Neural cell (in vitro differentiated cells): ENCODE results near the gene EMC10.

ENCODE experiments used
- REST ChIP-seq: IDR thresholded peaks from 2 replicates; pipeline ENCODE4 v1.6.1; 2012; ENCODE audit warnings: borderline replicate concordance
- TF ChIP-seq, protein P1 (sequence below): fragments of 450-650 bp; IDR thresholded peaks from 2 replicates; pipeline ENCODE4 v1.5.1; 2014; ENCODE audit warnings: antibody characterized with exemption, mild to moderate bottlenecking, moderate library complexity; ENCODE audit not compliant: poor library complexity, severe bottlenecking

DNA sequence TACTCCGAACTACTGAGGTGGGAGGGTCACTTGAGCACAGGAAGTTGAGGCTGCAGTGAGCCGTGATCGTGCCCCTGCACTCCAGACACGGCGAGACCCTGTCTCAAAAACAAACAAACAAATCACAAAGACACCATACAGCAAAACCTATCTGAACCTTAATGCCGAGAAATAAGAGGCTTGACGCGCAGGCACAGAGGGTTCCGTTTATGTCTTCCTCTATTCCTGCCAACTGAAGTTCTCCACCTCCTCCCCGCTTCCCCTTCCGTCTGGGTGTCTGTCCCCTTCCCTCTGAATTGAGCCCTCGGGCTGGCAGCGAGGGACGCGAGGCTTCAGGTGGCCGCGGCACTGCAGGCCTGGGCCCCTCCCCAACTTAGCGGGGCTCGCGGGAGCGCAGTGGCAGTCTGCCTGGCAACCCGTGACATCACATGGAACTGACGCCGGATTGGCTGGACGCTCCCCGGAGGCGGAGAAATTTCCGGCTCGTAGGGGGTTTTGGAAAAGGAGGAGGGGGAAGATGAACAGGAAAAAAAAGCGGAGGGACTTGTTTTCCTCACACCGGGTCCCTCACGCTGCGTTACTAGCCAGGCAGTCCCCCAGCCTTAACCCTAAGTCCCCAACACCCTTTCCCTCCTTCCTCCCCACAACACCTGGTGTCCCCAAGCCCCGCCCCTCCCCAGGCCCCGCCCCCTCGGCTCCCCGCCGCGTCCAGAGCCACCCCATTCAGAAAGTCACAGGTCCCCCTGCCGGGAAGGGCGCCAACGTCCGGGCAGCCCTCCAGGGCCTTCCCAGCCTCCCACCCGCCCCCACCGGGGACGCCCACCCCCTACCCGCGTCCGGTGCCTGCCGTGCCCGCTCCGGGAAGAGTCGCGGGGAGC is 44.7 kb upstream of the EMC10 start:
- no peak for TF ChIP-seq REST
- TF ChIP-seq, protein P1, sequence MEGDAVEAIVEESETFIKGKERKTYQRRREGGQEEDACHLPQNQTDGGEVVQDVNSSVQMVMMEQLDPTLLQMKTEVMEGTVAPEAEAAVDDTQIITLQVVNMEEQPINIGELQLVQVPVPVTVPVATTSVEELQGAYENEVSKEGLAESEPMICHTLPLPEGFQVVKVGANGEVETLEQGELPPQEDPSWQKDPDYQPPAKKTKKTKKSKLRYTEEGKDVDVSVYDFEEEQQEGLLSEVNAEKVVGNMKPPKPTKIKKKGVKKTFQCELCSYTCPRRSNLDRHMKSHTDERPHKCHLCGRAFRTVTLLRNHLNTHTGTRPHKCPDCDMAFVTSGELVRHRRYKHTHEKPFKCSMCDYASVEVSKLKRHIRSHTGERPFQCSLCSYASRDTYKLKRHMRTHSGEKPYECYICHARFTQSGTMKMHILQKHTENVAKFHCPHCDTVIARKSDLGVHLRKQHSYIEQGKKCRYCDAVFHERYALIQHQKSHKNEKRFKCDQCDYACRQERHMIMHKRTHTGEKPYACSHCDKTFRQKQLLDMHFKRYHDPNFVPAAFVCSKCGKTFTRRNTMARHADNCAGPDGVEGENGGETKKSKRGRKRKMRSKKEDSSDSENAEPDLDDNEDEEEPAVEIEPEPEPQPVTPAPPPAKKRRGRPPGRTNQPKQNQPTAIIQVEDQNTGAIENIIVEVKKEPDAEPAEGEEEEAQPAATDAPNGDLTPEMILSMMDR: no peak
